Stimulated activated CD4-positive, alpha-beta T cell treated with anti-CD3 and anti-CD28 coated beads, Interleukin-15, amount 100 ng/mL, for 1 hour (primary cell): ENCODE results near the gene BIRC6.
"Not testable (repeated sequence)": the region's sequence is repeated elsewhere in the genome, so short reads cannot be mapped to it uniquely, and the experiment has no call there.

Source experiments
- DNase-seq, 2 donors: peaks; one replicate each; pipeline ENCODE4 v3.0.0-alpha.2; 2020; ENCODE audit warnings: low read depth in 1 of 2, low spot score in 1 of 2

BIRC6 gene

DNA sequence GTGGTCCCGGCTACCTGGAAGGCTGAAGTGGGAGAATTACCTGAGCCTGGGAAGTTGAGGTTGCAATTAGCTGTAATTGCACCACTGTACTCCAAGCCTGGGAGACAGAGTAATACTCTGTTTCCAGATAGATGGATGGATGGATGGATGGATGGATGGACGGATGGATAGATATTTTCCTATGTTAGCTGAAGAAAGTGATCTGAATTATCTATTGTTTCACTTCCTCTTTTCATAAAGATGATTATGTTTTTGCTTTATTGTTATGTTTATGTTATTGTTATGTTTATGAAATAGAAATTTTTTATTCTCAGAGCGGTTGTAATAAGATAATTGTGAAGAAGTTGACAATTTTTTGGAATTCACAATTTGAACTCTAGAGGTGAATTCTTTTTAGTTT, 237.8 kb downstream of the BIRC6 start:
- DNase-seq: no peak

DNA sequence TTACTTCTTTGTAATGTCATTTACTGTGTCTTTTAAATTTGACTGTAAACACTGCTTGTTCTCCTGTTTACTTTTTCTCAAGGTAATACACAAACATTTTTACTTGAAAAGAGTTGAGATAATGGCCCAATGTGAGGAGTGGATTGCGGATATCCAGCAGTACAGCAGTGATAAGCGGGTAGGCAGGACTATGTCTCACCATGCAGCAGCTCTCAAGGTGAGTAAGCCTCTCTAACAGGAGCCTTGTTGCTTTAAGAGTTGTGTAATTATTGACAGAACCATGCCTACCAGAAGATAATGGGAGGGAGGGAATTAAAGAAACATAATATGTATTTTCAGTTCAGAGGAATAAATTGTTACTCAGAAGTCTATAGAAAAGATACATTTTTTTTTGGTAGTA, 254.5 kb downstream of the BIRC6 start:
- DNase-seq: no peak

DNA sequence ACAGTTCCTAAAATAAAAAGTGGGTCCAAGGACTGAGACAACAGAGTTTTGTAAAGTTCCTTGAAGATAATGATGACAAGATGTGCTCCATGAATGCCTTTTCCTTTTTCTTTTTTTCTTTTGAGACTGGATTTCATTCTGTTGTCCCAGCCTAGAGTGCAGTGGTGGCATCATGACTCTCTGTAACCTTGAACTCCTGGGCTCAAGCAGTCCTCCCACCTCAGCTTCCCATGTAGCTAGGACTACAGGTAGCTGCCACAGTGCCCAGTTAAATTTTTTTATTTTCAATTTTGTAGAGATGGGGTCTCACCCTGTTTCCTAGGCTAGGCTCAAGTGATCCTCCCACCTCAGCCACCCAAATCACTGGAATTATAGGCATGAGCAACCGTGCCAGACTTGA, 254.9 kb downstream of the BIRC6 start:
- no peak for DNase-seq

DNA sequence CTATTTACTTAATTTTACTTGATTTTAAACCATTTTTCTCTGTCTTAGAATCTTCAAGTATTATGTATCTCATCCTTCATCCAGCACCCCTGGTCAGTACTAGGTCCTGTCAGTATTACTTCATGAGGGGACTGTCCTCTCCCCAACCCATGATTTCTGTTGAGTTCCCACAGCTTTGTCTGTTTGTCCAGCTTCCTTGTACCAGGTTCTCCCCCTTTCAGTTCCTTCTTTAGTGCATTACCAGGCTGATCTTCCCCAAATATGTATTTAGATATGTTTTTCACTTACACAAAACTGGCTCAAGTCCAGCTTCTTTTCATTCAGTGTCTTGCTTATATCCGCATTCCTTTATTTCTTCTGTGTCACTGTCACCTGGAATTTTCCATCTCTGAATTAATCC, 257.3 kb downstream of the BIRC6 start:
- DNase-seq: no peak

GRCh38 chr2:32617599-32618189, 260.9 kb downstream of the BIRC6 start:
- no peak for DNase-seq

GRCh38 chr2:32622570-32623310, 265.9 kb downstream of the BIRC6 start:
- no peak for DNase-seq

DNA sequence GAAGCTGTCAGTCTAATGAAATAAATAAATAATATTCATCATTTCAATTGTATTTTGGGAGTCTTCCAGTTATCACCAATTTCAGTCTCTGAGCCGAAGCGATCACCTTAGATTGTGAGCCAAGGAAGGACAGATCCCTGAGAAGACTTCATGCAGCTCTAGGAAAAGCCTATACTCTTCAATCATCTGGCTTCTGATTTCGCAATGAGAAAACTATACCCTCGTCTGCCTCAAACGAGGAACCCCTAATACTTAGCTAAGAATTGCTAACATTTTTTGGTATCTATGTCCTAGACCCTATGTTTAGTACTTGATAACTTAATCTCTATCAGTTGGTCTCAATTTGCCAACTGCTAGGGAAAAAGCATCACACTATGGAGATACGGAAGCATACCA, 266.5 kb downstream of the BIRC6 start:
- DNase-seq: no peak

GRCh38 chr2:32624812-32625211, 268.0 kb downstream of the BIRC6 start:
- DNase-seq: no peak

- no peak for DNase-seq
Observed at GRCh38 chr2:32626639-32627221, 269.9 kb downstream of the BIRC6 start.

GRCh38 chr2:32627441-32627813, 270.6 kb downstream of the BIRC6 start:
- no peak for DNase-seq

- DNase-seq: peak; percentile 87 to 92
Observed at GRCh38 chr2:32627814-32628579, 271.2 kb downstream of the BIRC6 start, which contains the start of gene TTC27. Gene TTC27, plus strand, starts transcription at chr2:32628050. Its CDS starts 243 bp downstream, at chr2:32628293.

DNA sequence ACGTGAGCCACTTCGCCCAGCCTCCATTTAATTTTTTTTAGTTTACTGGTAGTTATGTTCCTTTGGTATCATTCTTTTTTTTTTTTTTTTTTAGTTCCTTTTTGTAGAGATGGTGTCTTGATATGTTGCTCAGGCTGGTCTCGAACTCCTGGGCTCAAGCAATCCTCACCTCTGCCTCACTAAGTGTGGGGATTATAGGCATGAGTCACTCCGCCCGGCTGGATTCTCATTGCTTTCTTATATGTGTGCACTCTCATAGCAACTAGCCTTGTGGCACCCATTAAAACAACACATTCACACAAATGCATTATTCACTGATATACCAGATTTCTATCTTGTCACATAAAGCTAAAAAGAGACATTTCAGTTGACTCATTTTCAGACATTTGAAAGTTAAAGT, 275.3 kb downstream of the BIRC6 start:
- DNase-seq: no peak

GRCh38 chr2:32633040-32633439, 276.2 kb downstream of the BIRC6 start:
- no peak for DNase-seq

DNA sequence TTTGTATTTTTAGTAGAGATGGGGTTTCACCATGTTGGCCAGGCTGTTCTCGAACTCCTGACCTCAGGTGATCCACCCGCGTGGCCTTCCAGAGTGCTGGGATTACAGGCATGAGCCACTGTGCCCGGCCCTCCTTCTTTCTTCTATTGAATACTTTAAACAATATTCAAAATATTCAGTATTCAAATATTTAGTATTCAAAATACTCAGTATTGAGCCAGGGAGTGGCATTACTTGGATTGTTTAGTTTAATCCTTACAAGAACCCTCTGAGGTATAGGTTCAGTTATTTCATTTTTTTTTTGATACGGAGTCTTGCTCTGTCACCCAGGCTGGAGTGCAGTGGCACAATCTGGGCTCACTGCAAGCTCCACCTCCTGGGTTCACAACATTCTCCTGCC, 281.7 kb downstream of the BIRC6 start:
- not testable (repeated sequence) for DNase-seq

GRCh38 chr2:32641180-32641579, 284.4 kb downstream of the BIRC6 start:
- DNase-seq: no peak

DNA sequence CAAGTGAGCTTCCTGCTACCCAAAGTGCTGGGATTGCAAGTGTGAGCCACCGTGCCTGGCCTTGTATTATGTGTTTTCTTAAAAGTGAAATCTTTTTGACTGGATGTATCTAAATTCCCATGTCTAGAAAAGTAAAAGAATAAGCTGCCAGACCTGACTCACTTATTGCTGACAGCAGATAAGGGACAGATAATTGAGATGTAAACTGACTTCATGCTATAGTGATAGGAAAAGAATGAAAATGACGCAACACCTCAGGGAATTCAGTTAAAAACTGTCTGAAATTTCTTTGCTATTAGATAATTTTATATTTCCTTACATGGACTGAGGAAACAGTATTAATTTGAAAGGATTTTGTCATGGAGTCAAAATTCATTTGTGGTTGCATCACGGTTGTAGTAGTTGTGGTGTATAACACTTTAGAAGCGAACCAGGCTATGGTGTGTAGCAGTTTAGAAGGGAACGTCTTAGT, 290.4 kb downstream of the BIRC6 start:
- DNase-seq: no peak

DNA sequence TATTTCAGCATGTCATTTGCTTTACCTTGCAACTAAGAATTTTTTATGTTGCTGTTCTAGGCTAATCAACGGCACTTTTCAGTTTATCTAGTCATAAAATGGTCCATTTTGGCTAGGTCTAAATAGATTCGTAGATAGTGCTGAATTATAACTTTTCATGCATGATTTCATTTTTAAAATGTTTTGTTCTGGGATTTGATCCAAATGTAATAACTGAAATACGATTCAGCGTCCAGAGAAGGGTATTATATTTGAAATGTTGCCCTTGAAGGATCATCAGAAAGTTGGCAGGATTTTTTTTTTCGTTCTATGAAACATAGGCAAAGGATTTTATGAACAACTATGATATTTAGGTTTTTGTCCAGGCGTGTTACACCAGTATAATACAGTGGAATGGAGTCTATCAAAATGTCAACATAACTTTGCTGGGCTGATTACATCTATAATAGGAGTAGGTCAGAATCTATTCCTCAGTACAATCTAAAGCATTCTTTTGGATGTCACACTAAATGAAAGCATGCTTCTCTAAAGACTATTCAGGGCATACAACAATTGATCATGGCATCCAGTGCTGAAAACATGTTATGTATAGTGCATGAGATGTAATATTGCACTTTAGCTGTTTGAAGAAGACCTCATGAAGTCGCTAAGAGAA, 295.9 kb downstream of the BIRC6 start:
- DNase-seq: no peak

GRCh38 chr2:32656069-32656468, 299.2 kb downstream of the BIRC6 start:
- no peak for DNase-seq

GRCh38 chr2:32663864-32664263, 307.0 kb downstream of the BIRC6 start:
- no peak for DNase-seq

DNA sequence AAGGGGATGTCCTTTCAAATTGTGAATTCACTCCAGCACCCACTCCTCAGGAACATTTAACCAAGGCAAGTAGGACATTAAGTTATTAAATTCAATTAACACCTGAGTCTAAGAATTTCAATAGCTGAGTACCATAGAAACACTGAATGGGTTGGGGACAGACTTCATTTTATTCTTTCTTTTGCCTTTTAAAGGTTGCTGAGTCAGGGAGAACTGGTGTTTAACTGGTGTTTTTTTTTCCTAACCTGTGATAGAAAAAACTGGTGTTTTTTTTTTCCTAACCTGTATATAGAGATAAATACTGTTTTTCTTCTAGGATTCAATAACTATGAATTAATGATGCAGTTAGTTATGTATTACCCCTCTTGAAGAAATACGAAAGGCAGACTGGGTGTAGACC, 309.9 kb downstream of the BIRC6 start:
- DNase-seq: no peak

GRCh38 chr2:32668254-32668653, 311.4 kb downstream of the BIRC6 start:
- no peak for DNase-seq
